GOT3 (cell line): ENCODE measurements around the gene LRRTM4.

Experiments used
- DNase-seq: peaks from one replicate; lab custom pipeline; 2025; ENCODE audit warnings: mixed read lengths; lab: John Stamatoyannopoulos, UW

LRRTM4 gene

DNA sequence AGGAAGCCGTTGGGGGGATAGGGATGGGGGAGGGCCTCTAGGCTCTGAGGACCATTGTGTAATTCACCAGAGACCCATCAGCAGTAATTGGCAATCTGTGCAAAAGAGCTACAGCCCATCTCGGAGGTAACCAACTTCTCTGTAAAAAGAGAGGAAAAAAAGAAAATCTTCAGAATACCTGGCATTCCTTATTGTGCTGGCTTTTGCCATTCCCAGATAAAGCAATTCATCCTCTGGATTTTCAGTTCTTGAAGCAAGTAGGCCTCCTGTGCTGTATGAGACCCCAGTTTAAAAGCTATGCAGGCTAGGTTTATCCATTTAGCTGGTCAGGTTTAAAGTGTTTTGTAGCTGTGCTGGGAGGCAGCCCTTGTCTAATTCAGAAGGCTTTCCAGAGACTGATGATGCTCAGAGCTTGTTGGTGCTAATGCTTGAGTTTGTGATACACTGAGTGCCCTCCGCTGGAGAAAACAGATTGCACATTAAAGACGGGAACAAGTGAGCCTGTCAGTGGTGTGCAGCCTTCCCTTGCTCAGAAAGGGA is at the start of gene LRRTM4:
Gene LRRTM4, minus strand, starts transcription at position 446 of the 540 bp plus-strand sequence.
- no peak for DNase-seq

DNA sequence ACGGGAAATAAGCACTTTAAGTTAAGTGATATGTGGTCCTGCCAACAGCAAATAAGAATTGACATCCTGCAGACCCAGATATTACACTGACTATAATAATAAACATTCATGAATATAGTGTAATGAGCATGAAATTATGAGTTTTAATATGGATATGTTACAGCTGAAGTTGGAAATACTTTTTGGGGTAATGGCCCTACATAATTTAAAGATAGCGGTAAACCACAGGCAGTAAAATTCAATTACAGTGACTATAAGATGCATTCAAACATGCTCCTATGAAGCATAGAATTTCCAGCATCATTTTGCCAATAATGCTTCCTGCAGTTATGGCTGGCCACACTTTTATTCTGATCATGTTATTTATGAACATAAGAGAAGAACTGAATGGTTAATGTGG is 49.4 kb upstream of the LRRTM4 start:
- DNase-seq: no peak

DNA sequence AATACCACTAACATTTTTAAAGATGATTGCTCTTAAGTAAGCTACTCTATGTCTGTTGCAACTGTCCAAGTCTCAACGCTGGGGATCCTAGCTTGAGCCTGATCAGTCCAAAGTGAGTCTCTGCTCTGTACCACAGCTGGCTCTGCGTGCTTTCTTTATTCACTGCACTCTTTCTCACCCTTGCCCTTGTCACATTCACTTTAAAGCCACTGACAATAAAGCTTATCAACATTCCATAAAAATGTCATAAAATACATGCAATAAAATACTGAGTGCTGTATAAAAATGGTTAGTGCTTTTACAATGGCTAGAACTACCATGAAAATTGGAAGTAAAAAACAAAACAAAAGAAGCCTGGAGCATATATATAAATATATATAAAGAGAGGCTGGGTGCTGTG is 45.5 kb upstream of the LRRTM4 start:
- no peak for DNase-seq

DNA sequence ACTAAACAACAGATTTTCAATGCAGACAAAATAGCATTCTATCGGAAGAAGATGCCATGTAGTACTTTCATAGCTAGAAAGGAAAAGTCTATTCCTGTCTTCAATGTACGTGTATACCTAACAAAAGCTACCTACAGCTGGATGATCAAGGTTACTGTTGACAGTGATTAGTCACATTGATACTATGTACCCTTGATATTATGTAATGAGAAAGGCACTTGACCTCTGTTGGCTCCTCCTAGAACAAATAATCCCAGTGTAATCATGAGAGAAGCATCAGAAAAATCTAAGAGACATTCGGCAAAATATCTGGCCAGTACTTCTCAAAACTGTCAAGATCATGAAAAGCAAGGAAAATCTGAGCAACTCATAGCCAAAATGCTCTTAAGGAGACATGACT is 44.4 kb upstream of the LRRTM4 start:
- DNase-seq: no peak

DNA sequence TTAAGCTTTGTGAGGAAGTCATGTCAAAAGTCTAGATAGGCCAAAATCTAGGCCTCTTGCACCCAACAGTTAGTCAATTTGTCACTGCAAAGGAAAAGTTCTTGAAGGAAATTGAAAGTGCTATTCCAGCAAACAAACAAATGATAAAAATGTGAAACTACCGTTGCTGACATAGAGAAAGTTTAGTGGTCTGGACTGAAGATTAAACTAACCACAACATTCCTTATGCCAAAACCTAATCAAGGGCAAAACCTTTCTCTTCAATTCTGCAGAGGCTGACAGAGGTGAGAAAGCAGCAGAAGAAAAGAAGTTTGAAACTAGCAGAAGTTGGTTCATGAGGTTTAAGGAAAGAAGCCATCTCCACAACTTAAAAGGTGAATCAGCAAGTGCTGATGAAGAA is 44.0 kb upstream of the LRRTM4 start:
- no peak for DNase-seq

DNA sequence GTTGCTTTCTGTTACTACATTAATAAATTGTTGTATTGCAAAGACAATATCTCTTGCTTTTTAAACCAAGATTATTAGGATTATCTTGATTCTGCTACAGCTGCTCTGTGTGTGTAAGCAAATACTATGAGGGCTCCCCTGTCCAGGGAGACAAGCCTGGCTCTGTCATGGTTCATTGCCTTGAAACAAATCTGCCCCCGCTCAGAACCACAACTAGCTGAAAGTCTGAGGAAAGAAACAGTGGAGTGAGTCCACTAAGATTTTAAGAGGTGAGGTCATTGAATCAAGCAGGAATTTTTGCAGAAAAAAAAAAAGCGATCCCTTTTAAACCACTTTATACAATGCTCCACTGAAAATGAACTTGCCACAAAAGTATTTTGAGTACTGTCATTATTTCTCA is 30.8 kb upstream of the LRRTM4 start:
- no peak for DNase-seq

DNA sequence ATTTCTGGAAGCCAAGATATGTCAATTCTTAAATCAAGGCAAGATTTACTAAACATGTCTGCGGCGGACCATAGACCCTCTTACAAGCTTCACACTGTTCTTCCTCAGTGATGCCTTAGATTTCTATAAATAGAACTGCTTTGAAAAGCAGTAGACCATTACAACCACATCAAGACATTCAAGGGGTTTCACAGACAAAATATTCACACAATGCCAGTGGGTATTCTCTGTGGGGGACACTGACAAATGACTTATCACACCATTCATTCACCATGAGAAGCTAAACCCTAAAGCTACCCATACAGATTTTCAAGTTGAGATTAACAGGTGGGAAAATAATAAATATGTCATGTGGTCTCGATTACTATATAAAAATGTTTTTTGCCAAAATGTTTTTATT is 15.9 kb upstream of the LRRTM4 start:
- DNase-seq: no peak

DNA sequence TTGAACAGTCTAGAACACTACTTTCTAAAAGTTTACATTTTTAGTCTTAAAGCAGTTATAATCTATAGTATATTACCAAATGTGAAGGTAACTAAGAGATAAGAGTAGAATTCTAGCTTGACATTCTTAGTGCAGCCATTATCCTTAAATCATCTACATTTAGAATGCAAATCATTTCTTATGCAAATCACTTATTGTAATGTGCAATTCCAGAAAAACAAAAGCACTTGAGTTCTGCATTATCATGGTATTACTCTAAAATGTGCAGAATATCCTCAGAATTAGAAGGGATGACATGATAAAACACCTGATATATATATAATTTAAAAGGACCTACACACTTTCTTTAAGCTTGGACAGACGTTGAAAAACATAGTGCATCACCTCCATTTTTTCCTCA is 712 bp upstream of the LRRTM4 start:
- no peak for DNase-seq

DNA sequence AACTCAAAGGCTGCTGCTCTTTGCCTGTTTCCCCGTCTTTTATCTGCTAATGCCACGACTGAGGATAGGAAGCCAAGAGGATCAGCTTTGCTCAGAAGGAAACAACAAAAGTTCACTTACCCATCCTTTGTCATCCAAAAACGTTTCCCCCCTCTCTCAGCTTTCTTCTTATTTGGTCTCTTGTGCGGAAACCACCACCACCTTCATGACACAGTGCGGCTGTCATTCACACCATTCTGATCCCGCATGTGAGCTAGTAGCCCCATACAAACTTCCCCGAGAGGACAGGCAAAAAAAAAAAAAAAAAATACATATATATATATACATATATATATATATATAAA is 656 bp downstream of the LRRTM4 start:
- no peak for DNase-seq

DNA sequence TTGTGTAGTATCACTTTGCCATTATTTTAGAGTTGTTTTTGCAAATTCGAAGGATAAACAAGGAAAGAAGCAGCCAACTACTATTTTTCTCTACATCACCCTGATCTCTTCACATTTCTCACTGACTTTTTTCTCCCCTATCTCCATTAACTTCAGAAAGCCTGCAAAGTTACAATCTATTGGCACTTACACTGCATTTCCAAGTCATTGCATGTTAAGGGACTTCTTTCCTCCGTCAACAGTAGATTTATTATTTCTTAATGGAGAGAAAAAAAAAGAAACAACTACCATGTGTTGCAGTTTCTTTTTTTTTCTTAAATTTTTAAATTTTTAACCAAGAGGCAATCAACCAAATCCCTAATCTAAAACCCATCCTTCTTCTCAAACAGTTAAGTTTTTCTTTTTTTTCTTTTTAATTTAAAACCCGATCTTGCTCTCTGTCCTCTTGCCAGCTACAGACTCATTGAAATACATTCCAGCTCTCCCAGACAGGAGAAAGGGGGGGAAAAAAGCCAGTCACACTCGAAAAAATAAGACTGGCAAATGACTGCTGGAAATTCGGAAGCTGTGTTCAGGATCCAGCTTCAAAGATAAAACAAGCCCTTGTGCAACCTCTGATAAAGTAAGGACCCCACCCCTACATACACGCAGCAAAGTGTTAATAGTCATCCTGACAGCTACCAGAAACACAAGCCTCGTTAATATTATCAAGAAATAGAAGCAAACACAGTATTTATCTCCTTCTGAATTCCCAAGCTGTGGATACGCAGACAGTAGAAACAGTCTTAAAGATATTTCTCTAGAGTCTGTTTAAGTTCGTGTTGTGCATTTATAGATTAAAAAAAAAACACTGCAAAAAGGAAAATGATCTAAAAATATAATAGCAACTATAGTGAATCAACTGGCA is 1.3 kb downstream of the LRRTM4 start:
- DNase-seq: no peak

DNA sequence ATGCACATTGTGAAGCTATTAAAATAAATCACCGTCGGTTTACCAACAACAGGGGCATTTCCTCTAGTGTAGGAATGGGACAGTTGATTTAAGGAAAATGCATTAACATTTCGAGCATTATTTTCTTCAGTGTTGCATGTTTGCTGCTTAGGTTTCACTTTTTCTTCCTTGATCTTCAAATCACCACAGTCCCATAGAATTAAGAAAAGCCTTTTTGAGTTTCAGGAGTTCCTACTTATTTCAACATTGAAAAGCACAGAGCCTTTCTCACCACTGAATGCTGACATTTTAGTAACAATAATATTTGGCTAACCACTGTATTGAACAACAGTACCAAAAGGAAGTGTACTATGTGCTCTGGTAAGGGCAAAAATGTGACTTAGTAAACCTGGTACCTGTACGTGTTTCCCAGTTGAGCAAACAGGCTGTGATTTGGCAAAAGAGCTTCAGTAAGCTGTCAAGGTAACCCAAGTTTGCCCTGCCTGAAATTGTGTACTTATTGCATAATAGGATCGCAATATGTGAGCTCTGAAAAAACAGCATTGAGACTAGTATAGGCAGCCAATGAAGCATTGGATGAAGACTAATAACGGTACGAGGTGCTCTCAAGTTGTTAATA is 2.2 kb downstream of the LRRTM4 start:
- DNase-seq: no peak

DNA sequence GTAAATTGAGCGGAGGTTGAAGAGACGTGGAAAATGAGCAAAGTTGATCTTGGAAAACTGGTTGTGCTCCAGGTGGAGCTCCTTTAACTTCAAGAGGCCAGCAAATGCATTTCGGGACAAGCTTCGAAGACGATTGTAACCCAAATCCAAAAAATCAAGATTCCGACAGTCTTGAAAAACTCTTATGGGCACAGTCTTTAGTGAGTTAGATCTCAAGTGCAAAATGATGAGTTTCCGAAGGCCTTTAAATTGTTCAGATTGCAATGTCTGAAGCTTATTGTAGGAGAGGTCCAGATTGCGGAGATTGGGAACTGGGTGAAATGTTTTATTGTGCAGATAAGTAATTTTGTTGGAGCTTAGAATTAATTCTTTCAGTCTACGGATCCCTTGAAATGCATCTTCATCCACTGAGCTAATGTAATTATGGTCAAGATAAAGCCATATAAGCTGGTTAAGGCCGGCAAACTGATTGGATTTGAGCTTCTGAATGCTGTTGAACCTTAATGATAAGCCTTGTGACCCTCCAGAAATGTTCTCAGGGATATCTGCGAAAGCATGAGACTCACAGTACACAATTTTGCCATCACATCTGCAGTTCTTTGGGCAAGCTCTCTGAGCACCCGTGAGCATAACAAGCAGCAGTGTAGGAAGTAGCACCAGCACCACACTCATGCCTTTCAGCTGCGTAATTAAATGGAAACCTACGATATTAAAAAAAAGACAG is 2.9 kb downstream of the LRRTM4 start:
- DNase-seq: no peak

DNA sequence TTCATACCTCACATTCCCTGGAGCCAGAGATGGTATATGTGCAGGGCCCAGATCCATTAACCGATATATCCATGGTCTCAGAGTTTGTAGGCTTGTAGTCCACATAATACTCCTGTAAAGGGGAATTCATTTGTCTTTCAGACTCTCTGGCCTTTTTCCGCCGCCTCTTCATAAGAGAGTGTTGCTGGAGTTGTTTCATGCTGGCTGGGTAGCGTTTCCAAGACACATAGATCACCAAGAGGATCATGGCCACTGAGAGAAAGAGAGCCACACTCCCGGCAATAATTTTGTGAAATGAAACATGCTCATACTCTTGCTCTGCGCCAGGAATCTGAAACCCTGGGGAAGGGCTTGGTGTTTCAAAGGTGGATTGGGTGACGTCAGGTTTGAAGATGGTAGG is 3.9 kb downstream of the LRRTM4 start:
- no peak for DNase-seq

DNA sequence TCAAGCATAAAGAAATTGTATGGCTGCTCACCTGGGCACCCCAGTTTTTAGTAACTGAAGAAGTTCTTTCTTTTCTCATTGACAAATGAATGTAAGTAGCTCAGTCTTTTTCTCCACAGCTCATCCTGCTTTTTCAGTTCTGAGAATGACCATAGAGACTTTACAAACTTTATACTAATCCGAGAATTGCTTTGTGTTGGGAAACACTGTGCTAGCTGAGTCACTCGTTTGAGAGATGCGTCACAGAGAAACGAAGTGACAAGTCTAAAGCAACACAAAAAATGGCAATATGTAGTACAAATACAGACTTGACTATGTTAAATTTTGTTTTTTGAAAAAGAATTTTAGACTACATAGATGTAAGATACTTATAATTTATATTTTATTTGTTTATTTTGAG is 9.0 kb downstream of the LRRTM4 start:
- DNase-seq: no peak

DNA sequence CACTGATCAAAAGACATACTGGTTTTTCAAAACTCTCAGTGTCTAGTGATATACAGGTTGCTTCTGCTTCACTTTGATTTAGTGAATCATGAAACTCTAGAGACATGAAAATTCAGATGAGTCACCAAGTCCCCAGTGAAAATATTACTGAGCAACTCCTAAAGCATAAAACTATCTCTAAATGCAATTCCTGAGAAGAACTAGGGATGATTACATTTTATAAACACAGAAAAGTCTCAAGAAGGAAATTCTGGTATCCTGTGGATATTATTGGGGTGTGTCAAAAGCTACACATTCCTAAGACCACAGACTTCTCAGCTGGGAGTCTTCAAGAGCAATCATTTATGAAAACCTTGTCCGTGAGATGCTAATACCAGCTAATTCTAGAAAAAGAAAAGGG is 9.7 kb downstream of the LRRTM4 start:
- no peak for DNase-seq

DNA sequence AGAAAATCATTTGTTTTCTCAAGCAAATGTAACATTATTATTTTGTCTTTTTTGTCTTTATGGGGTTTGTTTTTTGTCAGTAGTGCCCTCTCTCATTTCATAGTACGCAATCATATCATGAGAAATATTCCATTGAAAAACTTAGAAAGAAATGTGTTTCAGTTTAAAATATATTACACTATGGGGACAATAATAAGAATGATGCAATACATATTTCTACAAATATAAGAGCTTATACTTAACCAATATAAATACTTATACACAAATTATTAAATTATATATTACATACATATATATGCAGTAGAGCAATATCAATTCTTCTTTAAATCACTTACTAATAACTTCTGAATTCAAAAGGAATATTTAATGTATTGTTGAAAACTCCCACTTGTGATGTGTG is 13.7 kb downstream of the LRRTM4 start:
- DNase-seq: no peak

DNA sequence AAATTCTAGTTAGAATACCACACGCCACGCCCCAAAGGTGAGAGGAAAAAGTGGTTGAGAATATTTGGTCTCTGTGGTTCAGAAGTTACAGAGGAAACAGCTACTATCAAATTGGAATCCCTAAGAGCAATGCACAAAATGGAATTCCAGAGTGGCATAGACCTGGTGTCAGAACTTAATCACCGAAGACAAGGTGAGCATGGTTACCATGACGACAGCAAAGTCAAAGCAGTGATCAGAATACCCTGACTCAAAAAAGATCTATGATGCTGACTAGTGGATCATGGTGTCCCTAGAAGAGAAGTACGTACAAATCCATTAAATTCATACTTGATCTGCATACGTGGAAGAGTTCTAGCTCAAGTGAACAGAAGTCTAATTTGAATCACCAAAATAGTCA is 14.5 kb downstream of the LRRTM4 start:
- DNase-seq: no peak

DNA sequence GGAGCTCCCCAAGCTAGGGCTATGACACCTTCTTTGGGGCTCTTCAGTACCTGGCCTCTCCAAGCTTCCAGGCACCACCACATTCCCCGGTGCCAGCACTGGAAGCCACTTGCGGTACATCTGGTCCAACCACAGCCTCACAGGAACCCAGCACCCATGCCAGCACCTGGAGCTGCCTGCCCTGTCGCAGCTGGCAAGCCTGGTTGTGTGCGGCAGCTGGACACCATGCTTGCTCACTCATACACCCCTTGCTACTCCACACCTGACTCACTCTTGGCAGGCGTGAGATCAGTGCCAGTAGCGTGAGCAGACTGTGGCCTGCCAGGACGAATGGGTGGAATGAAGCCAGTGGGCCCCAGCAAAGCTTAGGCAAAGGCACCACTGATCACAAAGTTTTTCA is 34.0 kb downstream of the LRRTM4 start:
- DNase-seq: no peak

DNA sequence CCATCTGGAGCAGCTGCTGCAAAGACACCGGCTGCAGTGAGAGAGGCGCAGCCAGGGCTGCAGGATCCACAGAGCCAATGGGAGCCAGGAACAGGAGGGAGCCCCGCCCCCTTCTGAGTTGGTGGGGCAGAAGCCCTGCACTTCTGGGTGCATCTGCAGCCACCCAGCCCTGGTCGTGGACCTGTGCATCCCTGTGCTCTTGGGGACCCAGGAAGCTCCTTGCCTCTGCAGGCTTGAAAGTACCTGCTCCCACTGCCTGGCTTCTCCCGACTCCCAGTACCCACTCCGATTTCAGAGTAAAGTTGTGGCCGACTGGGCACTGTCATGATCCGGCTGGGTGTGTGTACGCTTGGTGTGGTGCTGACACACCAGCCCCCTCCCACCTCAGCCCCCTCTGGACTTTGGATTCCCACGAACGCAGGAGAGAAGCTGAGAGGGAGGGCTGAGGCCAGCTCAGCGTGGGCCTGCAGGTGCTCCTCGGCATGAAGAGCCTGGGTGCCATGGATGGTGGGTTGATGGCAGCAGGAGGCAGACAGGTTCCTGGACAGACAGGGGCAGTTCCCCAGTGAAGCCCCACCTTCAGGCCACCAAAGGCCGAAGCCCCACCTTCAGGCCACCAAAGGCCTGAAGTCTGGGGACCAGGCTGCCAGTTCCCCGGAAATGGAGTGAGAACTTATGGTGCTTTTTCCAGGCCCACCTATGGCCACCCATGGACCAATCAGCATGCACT is 34.9 kb downstream of the LRRTM4 start:
- DNase-seq: no peak

DNA sequence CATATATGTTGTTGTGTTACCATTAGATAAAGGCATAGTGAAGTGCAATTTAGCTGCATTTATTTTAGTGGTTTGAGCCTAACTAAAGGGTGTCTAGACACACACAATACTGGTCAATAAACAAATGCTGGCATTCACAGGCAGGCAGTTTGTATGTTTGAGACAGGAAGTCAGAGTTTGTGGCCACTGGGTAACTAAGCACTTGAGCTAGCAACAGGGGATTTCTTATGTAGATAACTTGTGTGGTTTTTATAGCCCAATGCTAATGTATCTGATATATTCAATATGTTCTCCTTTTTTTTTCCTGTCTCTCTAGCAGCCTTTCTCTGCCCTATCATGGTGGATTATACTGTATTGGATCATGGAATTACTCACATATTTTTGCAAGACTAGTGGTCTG is 38.1 kb downstream of the LRRTM4 start:
- no peak for DNase-seq

DNA sequence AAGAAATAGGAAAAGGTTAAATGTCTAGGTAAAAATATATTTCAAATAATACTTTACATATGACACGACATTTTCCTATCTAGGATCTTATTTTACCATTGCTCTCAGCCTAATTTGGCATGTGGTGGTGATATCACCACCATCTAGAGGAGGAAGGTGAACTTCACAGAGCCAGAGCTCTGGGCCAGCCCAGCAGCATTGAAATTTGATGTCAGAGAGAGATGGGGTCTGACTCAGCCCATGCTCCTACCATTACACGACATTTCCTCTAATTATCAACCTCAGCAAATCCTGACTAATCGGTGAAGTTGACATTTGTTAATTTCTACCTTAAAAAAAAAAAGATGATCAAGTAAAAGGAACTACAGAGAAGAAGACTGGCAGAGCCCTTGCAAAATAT is 42.3 kb downstream of the LRRTM4 start:
- DNase-seq: no peak

DNA sequence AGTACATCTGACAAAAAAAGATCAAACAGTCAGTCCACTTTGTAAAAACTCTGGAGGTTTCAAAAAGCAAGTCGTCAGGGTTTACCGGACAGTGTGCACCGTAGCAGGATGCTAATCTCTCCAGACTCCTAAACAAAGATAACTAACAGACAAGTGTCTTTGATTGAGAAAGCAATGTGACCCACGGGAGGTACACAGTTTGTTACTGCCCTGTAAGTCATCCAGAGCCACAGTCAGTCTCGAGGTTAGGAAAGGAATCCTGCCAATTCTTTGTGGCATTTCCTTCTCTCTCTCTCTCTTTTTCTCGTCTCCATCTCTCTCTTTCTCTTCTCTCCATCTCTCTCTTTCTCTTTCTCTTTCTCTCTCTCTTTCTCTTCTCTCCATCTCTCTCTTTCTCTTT is 42.8 kb downstream of the LRRTM4 start:
- no peak for DNase-seq
